Measurements from ENCODE around the gene ARF1.

ARF1 gene

GRCh38 chr1:228109073-228109961 lies 26.8 kb downstream of the ARF1 start, which contains the start of gene MRPL55 (continued):
- TF ChIP-seq ZFP37 (tag by site-specific recombination; IDR thresholded peaks at IDR 0.05) (peak; percentile 27; the same call in 1 of the 2 replicates), KLF1 (tag by site-specific recombination; IDR thresholded peaks at IDR 0.05) (peak; percentile 98), SP2 (tag by site-specific recombination; IDR thresholded peaks at IDR 0.05) (peak; percentile 99), INSM2 (tag by site-specific recombination; IDR thresholded peaks at IDR 0.05) (no peak; the same call in 1 of the 2 replicates), ZNF214 (tag by site-specific recombination; IDR thresholded peaks at IDR 0.05; ENCODE audit: borderline replicate concordance) (no peak), GLIS2 (tag by site-specific recombination; IDR thresholded peaks at IDR 0.05) (peak; percentile 99)
- TF ChIP-seq, protein P1, sequence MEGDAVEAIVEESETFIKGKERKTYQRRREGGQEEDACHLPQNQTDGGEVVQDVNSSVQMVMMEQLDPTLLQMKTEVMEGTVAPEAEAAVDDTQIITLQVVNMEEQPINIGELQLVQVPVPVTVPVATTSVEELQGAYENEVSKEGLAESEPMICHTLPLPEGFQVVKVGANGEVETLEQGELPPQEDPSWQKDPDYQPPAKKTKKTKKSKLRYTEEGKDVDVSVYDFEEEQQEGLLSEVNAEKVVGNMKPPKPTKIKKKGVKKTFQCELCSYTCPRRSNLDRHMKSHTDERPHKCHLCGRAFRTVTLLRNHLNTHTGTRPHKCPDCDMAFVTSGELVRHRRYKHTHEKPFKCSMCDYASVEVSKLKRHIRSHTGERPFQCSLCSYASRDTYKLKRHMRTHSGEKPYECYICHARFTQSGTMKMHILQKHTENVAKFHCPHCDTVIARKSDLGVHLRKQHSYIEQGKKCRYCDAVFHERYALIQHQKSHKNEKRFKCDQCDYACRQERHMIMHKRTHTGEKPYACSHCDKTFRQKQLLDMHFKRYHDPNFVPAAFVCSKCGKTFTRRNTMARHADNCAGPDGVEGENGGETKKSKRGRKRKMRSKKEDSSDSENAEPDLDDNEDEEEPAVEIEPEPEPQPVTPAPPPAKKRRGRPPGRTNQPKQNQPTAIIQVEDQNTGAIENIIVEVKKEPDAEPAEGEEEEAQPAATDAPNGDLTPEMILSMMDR (tag by site-specific recombination; IDR thresholded peaks at IDR 0.05): peak; percentile 96

DNA sequence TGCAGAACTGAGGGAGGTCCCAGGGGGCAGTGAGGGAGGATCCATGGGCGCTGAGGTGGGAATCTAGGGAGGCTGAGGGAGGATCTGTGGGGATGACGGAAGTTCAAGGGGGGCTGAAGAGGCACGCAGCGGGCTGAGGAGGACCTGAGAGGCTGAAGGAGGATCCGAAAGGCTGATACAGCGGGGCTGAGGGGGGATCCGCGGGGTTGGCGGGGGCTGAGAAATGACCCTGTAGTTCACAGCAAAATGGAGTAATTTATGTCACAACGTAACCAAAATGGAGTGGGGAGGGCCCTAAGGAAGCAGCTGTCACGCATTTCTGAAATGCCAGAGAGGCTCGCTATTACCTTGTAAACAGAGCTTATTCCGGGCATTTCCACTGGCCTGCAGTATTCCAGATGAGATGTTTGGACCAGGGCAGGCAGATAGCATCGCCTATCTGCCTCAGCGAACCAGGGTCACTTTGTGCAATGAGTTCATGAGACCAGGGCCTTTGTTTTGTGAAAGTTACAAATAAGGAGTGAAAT lies 27.5 kb downstream of the ARF1 start:
- H3K27ac ChIP-seq (ENCODE audit: extremely low read depth, low read depth, low read length): peak overlapping the region; percentile 69; the same call in 1 of the 2 replicates

More for the DNA sequence above, 27.5 kb downstream of the ARF1 start:
- CTCF ChIA-PET: interaction anchor here (0.7 to 9.9 kb wide), 5 partner anchors 8 to 111 kb away, joined by 3 to 57 read pairs (median 4); no protein-coding TSS in a partner anchor
- TF ChIP-seq ZNF266 (tag by site-specific recombination; IDR thresholded peaks at IDR 0.05; ENCODE audit: low read depth) (0 out of 2 replicates have a peak, but pooled peaks have one; percentile 17), ZBTB17 (tag by site-specific recombination; IDR thresholded peaks at IDR 0.05) (0 out of 2 replicates have a peak, but pooled peaks have one; percentile 2), MEIS1 (CRISPR knock-in tag; IDR thresholded peaks at IDR 0.05; ENCODE audit: borderline replicate concordance) (no peak), ZBTB8A (tag by site-specific recombination; IDR thresholded peaks at IDR 0.05) (peak; percentile 71), ZNF791 (tag by site-specific recombination; IDR thresholded peaks at IDR 0.05) (0 out of 2 replicates have a peak, but pooled peaks have one; percentile 6), ZNF692 (tag by site-specific recombination; IDR thresholded peaks at IDR 0.05) (no peak), ZSCAN4 (tag by site-specific recombination; IDR thresholded peaks at IDR 0.05) (no peak; the same call in 1 of the 2 replicates), ZNF211 (tag by site-specific recombination; IDR thresholded peaks at IDR 0.05; ENCODE audit: low read depth) (no peak)
- TF ChIP-seq, protein P2, sequence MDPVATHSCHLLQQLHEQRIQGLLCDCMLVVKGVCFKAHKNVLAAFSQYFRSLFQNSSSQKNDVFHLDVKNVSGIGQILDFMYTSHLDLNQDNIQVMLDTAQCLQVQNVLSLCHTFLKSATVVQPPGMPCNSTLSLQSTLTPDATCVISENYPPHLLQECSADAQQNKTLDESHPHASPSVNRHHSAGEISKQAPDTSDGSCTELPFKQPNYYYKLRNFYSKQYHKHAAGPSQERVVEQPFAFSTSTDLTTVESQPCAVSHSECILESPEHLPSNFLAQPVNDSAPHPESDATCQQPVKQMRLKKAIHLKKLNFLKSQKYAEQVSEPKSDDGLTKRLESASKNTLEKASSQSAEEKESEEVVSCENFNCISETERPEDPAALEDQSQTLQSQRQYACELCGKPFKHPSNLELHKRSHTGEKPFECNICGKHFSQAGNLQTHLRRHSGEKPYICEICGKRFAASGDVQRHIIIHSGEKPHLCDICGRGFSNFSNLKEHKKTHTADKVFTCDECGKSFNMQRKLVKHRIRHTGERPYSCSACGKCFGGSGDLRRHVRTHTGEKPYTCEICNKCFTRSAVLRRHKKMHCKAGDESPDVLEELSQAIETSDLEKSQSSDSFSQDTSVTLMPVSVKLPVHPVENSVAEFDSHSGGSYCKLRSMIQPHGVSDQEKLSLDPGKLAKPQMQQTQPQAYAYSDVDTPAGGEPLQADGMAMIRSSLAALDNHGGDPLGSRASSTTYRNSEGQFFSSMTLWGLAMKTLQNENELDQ (tag by site-specific recombination; IDR thresholded peaks at IDR 0.05; ENCODE audit: low read depth): no peak
- TF ChIP-seq, protein P3, sequence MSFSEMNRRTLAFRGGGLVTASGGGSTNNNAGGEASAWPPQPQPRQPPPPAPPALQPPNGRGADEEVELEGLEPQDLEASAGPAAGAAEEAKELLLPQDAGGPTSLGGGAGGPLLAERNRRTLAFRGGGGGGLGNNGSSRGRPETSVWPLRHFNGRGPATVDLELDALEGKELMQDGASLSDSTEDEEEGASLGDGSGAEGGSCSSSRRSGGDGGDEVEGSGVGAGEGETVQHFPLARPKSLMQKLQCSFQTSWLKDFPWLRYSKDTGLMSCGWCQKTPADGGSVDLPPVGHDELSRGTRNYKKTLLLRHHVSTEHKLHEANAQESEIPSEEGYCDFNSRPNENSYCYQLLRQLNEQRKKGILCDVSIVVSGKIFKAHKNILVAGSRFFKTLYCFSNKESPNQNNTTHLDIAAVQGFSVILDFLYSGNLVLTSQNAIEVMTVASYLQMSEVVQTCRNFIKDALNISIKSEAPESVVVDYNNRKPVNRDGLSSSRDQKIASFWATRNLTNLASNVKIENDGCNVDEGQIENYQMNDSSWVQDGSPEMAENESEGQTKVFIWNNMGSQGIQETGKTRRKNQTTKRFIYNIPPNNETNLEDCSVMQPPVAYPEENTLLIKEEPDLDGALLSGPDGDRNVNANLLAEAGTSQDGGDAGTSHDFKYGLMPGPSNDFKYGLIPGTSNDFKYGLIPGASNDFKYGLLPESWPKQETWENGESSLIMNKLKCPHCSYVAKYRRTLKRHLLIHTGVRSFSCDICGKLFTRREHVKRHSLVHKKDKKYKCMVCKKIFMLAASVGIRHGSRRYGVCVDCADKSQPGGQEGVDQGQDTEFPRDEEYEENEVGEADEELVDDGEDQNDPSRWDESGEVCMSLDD (tag by site-specific recombination; IDR thresholded peaks at IDR 0.05): 0 out of 2 replicates have a peak, but pooled peaks have one; percentile 13
- POLR2A ChIA-PET: interaction anchor here (1.0 to 1.9 kb wide), 3 partner anchors 28 to 52 kb away, joined by 3 to 8 read pairs (median 5); partner anchors contain the start of gene ARF1
- Histone ChIP-seq H3K4me1 (ENCODE audit: control insufficient read depth, insufficient read depth, low read length) (0 out of 2 replicates have a peak, but pooled peaks cover 3% of the 10 kb centered on the region), H3K4me3 (ENCODE audit: low read depth, low read length) (peak overlapping the region; percentile 90), H3K9me3 (ENCODE audit: control insufficient read depth, insufficient read depth, low read depth, low read length) (no peaks in the 10 kb centered on the region), H3K36me3 (ENCODE audit: control insufficient read depth in 2 of 2, insufficient read depth in 1 of 2, low read length in 2 of 2) (peaks cover 6 to 30% of the 10 kb centered on the region in 2 experiments)

Measured in HEK293 (cell line).